Measurements from ENCODE around the gene BMPR1B.

DNA sequence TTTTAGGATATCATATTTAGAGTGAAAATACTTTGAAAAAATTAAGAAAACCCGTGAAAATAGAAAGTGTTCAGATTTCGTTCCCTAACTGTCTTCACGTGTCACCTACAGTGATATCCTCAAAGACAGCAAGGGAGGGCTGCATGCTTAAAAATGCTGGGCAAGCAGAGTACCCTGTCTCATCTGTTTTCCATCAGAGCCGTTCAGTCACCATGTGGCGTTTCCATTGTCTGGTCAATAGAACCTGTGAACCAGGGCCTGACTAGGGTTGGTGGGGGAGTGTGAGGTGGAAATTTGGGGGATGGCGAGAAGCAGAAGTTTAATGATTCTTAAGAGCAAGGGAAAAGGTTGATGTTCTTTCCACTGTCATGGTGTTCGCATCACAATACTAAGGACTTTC is 173.9 kb downstream of the BMPR1B start:
- TF ChIP-seq, protein P1, sequence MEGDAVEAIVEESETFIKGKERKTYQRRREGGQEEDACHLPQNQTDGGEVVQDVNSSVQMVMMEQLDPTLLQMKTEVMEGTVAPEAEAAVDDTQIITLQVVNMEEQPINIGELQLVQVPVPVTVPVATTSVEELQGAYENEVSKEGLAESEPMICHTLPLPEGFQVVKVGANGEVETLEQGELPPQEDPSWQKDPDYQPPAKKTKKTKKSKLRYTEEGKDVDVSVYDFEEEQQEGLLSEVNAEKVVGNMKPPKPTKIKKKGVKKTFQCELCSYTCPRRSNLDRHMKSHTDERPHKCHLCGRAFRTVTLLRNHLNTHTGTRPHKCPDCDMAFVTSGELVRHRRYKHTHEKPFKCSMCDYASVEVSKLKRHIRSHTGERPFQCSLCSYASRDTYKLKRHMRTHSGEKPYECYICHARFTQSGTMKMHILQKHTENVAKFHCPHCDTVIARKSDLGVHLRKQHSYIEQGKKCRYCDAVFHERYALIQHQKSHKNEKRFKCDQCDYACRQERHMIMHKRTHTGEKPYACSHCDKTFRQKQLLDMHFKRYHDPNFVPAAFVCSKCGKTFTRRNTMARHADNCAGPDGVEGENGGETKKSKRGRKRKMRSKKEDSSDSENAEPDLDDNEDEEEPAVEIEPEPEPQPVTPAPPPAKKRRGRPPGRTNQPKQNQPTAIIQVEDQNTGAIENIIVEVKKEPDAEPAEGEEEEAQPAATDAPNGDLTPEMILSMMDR (conservative IDR thresholded peaks at IDR 0.05 in 1 of 2, IDR thresholded peaks at IDR 0.05 in 1 of 2; ENCODE audit: extremely low read depth in 1 of 2, insufficient read depth in 1 of 2, low read depth in 1 of 2, low read length in 2 of 2), result no peak
- TF ChIP-seq EZH2 (IDR thresholded peaks at IDR 0.05; ENCODE audit: borderline replicate concordance, low read length), result no peak

All from mammary epithelial cell (primary cell).